Glomerular visceral epithelial cell (primary cell): ENCODE data around the gene POP7.
A peak's percentile ranks its signal among the peaks of the same experiment; 100 is the strongest.
"Not testable (repeated sequence)": the region's sequence is repeated elsewhere in the genome, so short reads cannot be mapped to it uniquely, and the experiment has no call there.

Experiments
- DNase-seq: peaks from one replicate; pipeline ENCODE4 v3.0.0-alpha.2; 2016; ENCODE audit errors: extremely low spot score

The POP7 gene

DNA sequence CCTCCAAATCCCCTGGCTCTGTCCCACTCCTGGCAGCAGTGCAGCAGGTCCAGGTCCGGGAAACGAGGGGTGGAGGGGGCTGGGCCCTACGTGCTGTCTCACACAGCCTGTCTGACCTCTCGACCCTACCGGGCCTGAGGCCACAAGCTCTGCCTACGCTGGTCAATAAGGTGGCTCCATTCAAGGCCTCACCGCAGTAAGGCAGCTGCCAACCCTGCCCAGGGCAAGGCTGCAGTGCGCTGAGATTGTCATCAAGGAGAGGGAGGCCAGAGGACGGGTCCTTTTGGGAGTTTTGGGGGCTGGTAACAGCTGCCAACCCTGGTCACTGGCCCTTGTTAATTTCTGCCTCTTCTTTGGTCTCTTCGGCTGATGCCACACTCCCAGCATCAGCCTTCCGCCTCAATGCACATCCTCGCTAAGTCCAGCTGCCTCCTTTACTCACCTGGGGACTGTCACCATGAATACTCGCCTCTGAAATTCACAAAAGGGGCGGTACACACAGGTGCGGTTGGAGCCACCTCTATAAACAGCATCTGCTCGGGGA is 17.9 kb downstream of the POP7 start:
- no peak for DNase-seq

DNA sequence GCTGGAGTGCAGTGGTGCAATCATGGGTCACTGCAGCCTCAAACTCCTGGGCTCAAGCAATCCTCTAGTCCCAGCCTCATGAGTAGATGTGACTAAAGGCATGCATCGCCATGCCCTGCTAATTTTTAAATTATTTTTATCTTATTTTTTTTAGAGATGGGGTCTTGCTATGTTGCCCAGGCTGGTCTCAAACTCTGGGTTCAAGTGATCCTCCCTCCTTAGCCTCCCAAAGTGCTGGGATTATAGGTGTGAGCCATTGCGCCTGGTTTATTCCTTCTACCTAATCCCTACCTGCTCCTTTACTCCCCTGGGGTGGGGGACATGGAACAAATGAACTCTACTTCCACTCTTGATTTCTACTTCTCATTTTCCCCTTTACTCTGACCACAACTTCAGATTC is 18.4 kb downstream of the POP7 start:
- not testable (repeated sequence) for DNase-seq

DNA sequence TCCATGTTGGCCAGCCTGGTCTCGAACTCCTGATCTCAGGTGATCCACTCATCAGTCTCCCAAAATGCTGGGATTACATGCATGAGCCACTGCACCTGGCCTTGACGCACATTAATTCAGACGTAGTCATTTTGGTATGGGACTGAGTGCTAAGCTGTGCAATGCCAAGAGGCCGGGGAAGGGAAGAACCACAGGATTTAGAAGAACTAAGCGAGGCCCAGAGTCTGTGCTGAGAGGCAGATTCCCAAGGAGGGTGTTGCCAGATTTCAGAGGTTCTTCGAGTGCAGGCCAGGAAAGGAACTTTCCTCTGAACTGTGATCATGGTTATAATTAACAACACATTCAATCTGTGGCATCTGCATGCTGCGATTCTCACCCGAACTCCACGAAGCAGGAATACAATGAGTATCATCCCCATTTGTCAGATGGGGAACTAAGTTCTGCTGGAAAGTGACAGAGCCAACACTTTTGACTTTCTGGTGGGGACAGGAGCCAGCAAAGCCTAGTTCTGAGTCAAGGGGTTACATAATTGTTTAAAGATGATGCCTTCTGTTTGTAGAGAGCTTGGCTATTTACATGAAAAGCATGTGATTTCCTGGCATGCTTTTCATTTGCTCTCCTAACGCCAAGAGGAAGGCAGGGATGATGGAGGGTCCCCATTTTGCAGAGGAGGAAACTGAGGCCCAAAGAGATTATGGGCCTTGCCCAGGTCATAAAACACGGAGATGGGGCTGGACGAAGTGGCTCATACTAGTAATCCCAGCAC is 21.3 kb downstream of the POP7 start:
- DNase-seq = no peak

DNA sequence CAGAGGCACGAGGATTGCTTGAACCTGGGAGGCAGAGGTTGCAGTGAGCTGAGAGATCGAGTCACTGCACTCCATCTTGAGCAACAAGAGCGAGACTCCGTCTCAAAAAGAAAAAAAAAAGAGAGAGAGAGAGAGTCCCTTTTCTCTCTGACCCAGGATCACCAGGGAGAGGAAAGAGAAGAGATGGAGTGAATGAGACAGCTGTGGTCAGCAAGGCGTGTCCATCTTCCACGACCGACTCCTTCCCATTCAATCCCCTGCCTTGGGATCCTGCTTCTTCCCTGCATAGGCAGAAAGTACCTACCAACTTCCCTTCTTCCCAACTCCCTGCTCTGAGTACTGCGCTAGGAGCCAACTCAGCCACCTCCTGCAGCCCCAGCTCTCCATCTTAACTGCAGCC is 22.3 kb downstream of the POP7 start:
- no peak for DNase-seq

DNA sequence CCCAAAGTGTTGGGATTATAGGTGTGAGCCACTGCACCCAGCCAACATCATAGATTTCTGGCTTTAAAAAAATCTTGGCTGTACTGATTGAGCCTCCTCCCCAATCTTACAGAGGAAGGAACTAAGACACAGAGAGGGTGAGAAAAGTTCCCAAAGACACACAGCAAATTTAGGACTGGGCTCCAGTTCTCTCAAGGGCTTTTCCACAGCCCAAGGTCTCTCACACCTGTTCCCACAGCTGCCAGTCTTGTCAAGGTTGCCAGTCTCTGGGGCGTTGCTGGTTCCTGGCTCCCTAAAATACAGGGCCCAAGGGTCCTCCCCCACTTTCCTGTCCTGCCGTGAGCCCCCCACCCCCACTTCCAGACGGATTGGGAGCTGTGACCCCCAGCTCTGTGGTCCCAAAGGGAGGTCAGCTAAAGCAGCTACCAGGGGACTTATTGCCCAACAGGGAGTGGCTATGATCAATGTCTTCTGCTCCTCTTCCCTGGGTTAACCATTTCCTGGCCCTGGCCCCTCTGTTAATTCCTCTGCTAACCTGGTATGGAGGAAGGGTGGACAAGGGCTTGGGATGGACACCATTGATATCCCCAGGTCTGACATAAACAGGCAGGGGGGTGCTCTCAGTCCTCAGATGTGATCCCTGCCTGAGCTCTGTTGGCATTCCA is 24.3 kb downstream of the POP7 start:
- DNase-seq = no peak

DNA sequence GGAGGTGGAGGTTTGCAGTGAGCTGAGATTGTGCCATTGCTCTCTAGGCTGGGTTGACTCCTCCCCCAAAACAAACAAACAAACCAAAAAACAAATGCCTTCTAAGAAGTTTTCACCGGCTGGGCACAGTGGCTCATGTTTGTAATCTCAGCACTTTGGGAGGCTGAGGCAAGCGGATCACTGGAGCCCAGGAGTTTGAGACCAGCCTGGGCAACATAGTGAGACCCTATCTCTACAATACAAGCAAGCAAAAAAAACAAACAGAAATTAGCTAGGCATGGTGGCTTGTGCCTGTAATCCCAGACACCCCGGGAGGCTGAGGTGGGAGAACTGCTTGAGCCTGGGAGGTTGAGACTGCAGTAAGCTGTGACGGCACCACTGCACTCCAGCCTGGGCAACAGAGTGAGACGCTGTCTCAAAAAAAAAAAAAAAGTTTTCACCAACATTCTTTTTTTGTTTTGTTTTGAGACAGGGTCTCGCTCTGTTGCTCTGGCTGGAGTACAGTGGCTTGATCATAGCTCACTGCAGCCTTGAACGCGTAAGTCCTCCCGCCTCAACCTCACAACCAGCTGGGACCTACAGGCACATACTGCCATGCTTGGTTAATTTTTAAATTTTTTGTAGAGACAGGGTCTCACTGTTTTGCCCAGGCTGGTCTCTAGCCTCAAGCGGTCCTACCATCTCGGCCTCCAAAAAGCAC is 26.2 kb downstream of the POP7 start:
- DNase-seq = no peak

DNA sequence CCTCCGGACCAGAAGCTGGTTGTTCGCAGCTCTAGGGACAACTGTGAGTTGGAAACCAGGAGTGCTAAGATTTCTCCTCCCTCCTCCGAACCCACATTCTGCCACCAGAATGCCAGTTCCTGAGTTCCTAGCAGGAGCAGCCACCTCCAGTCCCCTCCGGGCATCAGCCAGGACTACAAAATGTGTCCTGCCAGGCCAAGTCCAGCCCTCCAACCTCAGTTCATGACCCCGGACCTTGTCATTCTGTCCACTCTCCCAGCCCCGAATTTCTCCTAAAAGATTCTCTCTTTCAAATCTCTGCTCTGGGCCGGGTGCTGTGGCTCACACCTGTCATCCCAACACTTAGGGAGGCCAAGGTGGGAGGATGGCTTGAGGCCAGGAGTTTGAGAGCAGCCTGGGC is 29.8 kb downstream of the POP7 start:
- DNase-seq = no peak

DNA sequence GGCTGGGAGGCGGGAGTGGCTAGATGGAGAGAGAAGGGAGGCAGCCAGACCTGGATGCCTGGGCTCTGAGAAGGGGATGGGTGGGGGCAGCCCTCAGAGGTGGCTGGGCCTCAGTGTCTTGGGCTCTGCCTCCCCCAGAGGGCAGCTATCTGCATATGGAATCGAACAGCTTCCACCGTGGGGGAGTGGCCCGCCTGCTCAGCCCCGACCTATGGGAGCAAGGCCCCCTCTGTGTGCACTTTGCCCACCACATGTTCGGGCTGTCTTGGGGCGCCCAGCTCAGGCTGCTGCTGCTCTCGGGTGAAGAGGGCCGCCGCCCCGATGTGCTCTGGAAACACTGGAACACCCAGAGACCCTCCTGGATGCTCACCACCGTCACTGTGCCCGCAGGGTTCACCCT is 30.8 kb downstream of the POP7 start:
- DNase-seq = no peak

DNA sequence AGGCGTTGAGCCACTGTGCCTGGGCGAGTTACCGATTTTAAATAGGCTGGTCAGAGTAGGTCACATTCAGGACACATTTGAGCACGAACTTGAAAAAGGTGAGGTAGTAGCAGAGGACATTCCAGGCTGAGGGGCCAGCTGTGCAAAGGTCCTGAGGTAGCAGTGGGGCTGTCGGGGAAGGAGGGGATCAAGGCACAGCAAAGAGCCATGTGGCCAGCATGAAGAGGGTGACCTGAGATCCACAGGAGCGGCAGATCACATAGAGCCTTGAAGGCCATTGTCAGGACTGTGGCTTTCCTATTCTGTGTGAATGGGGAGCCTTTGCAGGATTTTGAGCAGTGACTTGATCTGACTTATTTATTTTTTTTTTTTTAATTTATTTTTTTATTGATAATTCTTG is 34.0 kb downstream of the POP7 start:
- no peak for DNase-seq

DNA sequence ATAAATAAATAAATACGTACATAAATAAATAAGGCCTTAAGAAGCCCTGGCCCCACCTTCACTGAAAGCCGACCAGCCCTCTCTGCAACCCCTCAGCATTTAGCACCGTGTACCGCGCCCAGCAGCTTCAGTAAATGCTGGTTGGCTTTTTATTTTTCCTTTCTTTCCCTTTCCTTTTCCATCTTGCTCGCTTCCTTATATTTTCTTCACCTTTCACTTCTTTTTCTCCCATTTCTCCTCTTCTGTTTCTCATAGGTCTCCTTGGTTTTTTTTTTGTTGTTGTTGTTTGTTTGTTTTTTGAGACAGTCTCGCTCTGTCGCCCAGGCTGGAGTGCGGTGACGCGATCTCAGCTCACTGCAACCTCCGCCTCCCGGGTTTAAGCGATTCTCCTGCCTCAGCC is 38.7 kb downstream of the POP7 start:
- no peak for DNase-seq

DNA sequence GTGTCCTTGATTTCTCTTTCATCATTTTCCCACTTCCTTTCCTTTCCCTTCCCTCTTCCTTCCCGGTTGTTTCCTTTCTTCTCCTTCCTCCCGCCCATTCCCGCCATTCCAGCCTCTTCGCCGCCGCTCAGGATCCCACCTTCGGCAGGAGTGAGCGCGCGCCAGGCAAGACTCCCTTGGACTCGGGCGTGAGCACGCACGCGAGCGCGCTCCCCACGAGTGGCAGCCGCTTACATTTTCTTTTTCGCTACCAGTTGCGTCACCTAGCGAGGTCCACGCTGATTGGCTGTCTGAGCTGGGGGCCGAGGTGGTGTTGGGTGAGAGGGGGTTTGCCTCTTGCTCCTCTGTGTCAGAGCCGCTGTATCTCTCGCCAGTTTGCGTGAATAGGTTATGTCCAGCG is 39.3 kb downstream of the POP7 start:
- DNase-seq = peak; percentile 58

DNA sequence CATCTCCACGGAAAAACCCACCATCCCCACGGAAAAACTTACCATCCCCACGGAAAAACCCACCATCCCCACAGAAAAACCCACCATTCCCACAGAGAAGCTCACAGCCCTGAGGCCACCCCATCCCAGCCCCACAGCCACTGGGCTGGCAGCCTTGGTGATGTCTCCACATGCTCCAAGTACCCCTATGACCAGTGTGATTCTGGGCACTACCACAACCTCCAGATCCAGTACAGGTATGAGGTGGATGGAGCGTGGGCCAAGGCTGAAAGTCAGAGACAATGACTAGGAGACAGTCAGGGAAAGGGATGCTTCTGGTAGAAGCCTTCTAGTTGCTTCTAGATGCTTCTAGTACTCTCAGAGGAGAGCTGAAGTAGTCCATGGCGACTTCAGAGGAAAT is 47.1 kb downstream of the POP7 start:
- DNase-seq = no peak

DNA sequence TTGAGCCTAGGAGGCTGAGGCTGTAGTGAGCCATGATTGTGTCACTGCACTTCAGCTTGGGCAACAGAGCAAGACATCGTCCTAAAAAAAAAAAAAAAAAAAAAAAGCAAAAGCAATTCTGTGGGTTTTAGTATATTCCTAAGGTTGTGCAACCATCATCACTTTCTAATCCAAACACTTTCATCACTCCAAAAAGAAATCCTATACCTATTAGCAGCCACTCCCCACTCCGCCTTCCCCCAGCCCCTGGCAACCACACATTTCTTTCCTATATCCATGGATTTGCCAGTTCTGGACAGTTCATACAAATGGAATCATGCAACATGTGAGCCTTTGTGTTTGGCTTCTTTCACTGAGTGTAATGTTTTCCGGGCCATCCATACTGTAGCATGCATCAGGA is 47.8 kb downstream of the POP7 start:
- no peak for DNase-seq
